ENCODE results near the gene LYRM1. TPM values are rescaled to one million over a fixed set of nuclear protein-coding genes. Genes with fewer than 3 reads are reported as not detected.
A peak's percentile ranks its signal among the peaks of the same experiment; 100 is the strongest.
"Not testable (repeated sequence)": the region's sequence is repeated elsewhere in the genome, so short reads cannot be mapped to it uniquely, and the experiment has no call there.

The LYRM1 gene
- total RNA-seq, 1 donor from 2014 or later: 53.0 TPM

- not testable (repeated sequence) for FAIRE-seq
- DNase-seq (ENCODE audit: low spot score in 2 of 2): peak in 1 of 2 donors; percentile 27
Measured at GRCh38 chr16:20929676-20930364, 29.2 kb downstream of the LYRM1 start.

GRCh38 chr16:20930365-20930690, 29.8 kb downstream of the LYRM1 start:
- DNase-seq (ENCODE audit: low spot score in 2 of 2) (no peak), FAIRE-seq (no peak)

- FAIRE-seq: no peak
- DNase-seq (ENCODE audit: low spot score in 2 of 2): no peak
Measured at GRCh38 chr16:20931066-20931600, 30.6 kb downstream of the LYRM1 start.

- FAIRE-seq: no peak
- DNase-seq (ENCODE audit: low spot score in 2 of 2): no peak
Measured at GRCh38 chr16:20933589-20933988, 33.0 kb downstream of the LYRM1 start.

GRCh38 chr16:20937736-20938135, 37.2 kb downstream of the LYRM1 start:
- DNase-seq (ENCODE audit: low spot score in 2 of 2) (no peak), FAIRE-seq (no peak)

- FAIRE-seq (no peak), DNase-seq (ENCODE audit: low spot score in 2 of 2) (no peak)
Measured at GRCh38 chr16:20938426-20938825, 37.9 kb downstream of the LYRM1 start.

- FAIRE-seq (no peak), DNase-seq (ENCODE audit: low spot score in 2 of 2) (no peak)
Measured at GRCh38 chr16:20939611-20940010, 39.0 kb downstream of the LYRM1 start.

- DNase-seq (ENCODE audit: low spot score in 2 of 2): no peak
- no peak for FAIRE-seq
Measured at GRCh38 chr16:20940871-20941635, 40.5 kb downstream of the LYRM1 start.

GRCh38 chr16:20941636-20941926, 41.0 kb downstream of the LYRM1 start:
- DNase-seq (ENCODE audit: low spot score in 2 of 2) (no peak), FAIRE-seq (no peak)

GRCh38 chr16:20942256-20942655, 41.7 kb downstream of the LYRM1 start:
- FAIRE-seq: no peak
- DNase-seq (ENCODE audit: low spot score in 2 of 2): no peak

GRCh38 chr16:20944861-20945574, 44.4 kb downstream of the LYRM1 start:
- FAIRE-seq (no peak), DNase-seq (ENCODE audit: low spot score in 2 of 2) (no peak)

GRCh38 chr16:20945575-20945875, 45.0 kb downstream of the LYRM1 start:
- DNase-seq (ENCODE audit: low spot score in 2 of 2); FAIRE-seq: not testable (repeated sequence)

GRCh38 chr16:20946015-20946629, 45.6 kb downstream of the LYRM1 start:
- no peak for FAIRE-seq
- no peak for DNase-seq (ENCODE audit: low spot score in 2 of 2)

- FAIRE-seq (no peak), DNase-seq (ENCODE audit: low spot score in 2 of 2) (no peak)
Measured at GRCh38 chr16:20948444-20948843, 47.9 kb downstream of the LYRM1 start.

- DNase-seq (ENCODE audit: low spot score in 2 of 2) (no peak), FAIRE-seq (no peak)
Measured at GRCh38 chr16:20949660-20950059, 49.1 kb downstream of the LYRM1 start.

GRCh38 chr16:20950294-20950693, 49.7 kb downstream of the LYRM1 start:
- FAIRE-seq (no peak), DNase-seq (ENCODE audit: low spot score in 2 of 2) (no peak)

- DNase-seq (ENCODE audit: low spot score in 2 of 2) (no peak), FAIRE-seq (no peak)
Measured at GRCh38 chr16:20952139-20952920, 51.8 kb downstream of the LYRM1 start.

- FAIRE-seq: no peak
- no peak for DNase-seq (ENCODE audit: low spot score in 2 of 2)
Measured at GRCh38 chr16:20954574-20954973, 54.0 kb downstream of the LYRM1 start.

- FAIRE-seq (no peak), DNase-seq (ENCODE audit: low spot score in 2 of 2) (no peak)
Measured at GRCh38 chr16:20956319-20956718, 55.7 kb downstream of the LYRM1 start.

- DNase-seq (ENCODE audit: low spot score in 2 of 2) (no peak), FAIRE-seq (no peak)
Measured at GRCh38 chr16:20957153-20957552, 56.6 kb downstream of the LYRM1 start.

Measured in frontal cortex (tissue), 4 donors.